ENCODE results near the gene PSME2. TPM values are rescaled to one million over a fixed set of nuclear protein-coding genes. Genes with fewer than 3 reads are reported as not detected.
A peak's percentile ranks its signal among the peaks of the same experiment; 100 is the strongest.

Gene PSME2
- total and polyA plus RNA-seq, 2 of the 13 experiments (the other 11 are each of a cell fraction or from before 2014, with no cell fraction given) = 332 to 716 TPM

DNA sequence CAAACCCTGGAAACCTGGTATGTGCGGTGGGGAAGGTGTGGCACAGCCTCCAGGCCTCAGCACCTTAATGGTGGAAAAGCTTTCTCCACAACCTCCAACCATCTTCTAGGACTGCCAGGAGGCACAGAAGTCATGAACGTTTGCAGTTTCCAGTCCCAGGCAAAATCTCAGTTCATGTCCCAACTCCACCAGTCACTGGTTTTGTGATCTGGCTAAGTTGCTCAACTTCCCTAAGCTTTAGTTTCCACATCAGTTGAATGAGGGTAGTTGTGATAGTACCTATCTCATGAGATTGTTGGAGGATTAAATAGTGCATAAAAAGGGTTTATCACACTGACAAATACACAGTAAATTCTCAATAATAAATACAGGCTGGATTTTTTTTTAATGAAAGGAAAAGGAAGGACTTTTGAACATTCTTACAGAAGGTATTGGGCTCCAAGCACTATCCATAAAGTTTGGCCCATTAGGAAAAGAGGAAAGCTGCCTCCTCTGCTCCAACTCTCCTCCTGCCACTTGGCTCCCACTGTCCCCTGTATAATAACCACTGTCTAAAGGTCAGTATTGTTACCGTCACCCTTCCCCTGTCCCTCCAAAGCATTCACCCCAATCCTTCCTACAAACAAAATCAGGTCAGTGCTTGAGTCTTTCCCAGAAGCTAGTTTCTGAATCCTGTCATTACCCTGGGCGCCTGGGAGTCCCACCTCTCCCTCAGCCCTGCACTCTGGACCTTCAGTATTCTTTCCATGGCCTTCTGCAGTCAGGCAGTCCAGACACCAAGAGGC is 46.0 kb downstream of the PSME2 start (continued):
- TF ChIP-seq MATR3 (CRISPR knock-in tag; IDR thresholded peaks at IDR 0.05) (no peak), KLF13 (CRISPR knock-in tag; IDR thresholded peaks at IDR 0.05) (no peak), ZNF644 (CRISPR knock-in tag; IDR thresholded peaks at IDR 0.05; ENCODE audit: low read depth) (no peak), ZBTB10 (CRISPR knock-in tag; IDR thresholded peaks at IDR 0.05; ENCODE audit: borderline replicate concordance) (no peak), ZBTB7A (CRISPR knock-in tag; IDR thresholded peaks at IDR 0.05) (no peak), ZKSCAN1 (IDR thresholded peaks at IDR 0.05; ENCODE audit: low read length) (no peak), ZBTB39 (CRISPR knock-in tag; IDR thresholded peaks at IDR 0.05) (no peak), ZNF512B (CRISPR knock-in tag; IDR thresholded peaks at IDR 0.05; ENCODE audit: borderline replicate concordance) (no peak), ATRX (CRISPR knock-in tag; IDR thresholded peaks at IDR 0.05; ENCODE audit: borderline replicate concordance) (no peak), MTA3 (CRISPR knock-in tag; IDR thresholded peaks at IDR 0.05) (no peak), SSRP1 (CRISPR knock-in tag; IDR thresholded peaks at IDR 0.05) (0 out of 2 replicates have a peak, but pooled peaks have one; percentile 29), ZNF776 (CRISPR knock-in tag; IDR thresholded peaks at IDR 0.05) (0 out of 2 replicates have a peak, but pooled peaks have one; percentile 31), CREB3 (CRISPR knock-in tag; IDR thresholded peaks at IDR 0.05) (no peak), ZNF598 (CRISPR knock-in tag; IDR thresholded peaks at IDR 0.05; ENCODE audit: borderline replicate concordance) (peak; percentile 4; the same call in 1 of the 2 replicates), BORCS8-MEF2B (CRISPR knock-in tag; IDR thresholded peaks at IDR 0.05) (no peak; the same call in 1 of the 2 replicates), ZNF530 (CRISPR knock-in tag; IDR thresholded peaks at IDR 0.05; ENCODE audit: low read depth) (no peak)
- TF ChIP-seq, protein P1, sequence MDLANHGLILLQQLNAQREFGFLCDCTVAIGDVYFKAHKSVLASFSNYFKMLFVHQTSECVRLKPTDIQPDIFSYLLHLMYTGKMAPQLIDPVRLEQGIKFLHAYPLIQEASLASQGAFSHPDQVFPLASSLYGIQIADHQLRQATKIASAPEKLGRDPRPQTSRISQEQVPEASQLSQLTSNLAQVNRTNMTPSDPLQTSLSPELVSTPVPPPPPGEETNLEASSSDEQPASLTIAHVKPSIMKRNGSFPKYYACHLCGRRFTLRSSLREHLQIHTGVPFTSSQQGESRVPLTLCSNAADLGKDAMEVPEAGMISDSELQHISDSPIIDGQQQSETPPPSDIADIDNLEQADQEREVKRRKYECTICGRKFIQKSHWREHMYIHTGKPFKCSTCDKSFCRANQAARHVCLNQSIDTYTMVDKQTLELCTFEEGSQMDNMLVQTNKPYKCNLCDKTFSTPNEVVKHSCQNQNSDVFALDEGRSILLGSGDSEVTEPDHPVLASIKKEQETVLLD (CRISPR knock-in tag; IDR thresholded peaks at IDR 0.05; ENCODE audit: low read depth) = no peak
- TF ChIP-seq, protein P2, sequence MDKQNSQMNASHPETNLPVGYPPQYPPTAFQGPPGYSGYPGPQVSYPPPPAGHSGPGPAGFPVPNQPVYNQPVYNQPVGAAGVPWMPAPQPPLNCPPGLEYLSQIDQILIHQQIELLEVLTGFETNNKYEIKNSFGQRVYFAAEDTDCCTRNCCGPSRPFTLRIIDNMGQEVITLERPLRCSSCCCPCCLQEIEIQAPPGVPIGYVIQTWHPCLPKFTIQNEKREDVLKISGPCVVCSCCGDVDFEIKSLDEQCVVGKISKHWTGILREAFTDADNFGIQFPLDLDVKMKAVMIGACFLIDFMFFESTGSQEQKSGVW (CRISPR knock-in tag; IDR thresholded peaks at IDR 0.05; ENCODE audit: borderline replicate concordance) = no peak
